ENCODE measurements around the gene PARVA.
A peak's percentile ranks its signal among the peaks of the same experiment; 100 is the strongest.

PARVA gene

DNA sequence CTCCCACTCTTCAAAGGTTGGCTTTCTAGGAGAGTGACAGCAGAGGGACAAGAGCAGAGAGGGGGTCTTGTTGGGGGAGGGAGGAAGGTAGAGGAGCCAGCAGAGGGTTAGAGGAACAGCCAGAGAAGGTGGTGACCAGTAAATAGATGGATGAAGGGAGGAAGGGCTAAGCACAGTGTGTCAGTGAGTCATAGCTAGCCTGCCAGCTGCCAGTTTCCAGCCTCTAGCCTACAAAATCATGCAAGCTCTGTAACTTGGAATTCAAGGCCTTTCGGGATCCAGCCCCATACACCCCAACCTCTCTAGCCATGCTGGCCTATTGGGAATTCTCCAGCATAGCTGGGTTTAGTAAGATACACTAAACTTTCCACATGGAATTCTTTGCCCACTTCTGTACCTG, 149.4 kb downstream of the PARVA start:
- peak; percentile 67 for DNase-seq (ENCODE audit: low read depth)

DNA sequence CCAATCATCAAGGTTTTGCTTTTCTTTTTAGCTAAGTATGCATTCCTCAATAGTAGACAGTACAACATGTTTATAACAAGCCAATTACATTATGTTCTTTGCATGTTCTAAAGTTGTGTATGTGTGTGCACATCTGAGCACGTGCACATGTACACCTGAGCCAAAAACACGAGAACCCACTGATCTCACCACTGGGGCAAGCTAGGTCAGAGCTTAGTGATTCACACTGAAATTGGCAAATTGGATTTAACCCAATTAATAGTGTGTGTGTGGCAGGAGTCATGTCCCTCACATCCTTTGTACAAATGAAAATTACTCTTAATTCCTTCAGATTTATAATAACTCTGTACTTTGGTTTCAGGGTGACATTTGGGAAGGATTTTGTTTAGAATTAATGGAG, 151.1 kb downstream of the PARVA start:
- no peak for DNase-seq (ENCODE audit: low read depth)

DNA sequence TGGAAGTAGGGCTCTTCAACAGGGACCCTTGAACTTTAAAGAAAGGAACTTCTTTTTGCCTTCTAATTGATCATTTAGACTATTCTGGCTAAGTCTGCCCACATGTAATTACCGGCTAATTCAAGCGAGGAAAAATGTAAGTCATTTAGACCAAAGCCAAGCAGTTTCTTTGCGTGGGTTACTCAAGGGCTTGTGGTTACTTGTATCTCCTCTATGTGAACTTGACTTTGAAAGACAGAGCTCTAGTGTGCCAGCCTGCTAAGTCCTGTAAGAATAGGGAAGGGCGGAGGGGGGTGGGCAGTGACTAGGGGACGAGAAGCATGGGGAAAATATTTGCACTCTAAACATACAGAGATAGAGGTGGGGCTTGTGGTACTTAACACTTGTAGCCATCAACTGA, 151.7 kb downstream of the PARVA start:
- no peak for DNase-seq (ENCODE audit: low read depth)

DNA sequence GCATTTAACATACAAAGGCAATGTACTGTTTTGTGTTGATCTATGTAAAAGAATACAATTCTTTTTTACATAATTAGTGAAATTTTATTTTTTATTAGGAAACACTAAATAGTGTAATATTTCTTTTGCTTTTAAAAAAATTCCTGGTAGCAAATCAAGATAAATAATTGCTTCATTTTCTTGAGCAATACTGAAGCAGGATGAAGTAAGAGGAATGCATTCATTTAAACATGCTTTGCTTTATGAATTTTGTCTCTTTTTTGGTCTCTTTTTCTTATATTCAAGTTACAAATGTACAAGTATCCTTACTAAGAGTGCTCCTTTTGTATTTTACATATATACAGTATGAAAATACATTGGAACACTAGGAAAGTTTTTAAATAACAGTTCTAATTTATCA, 152.4 kb downstream of the PARVA start:
- no peak for DNase-seq (ENCODE audit: low read depth)

DNA sequence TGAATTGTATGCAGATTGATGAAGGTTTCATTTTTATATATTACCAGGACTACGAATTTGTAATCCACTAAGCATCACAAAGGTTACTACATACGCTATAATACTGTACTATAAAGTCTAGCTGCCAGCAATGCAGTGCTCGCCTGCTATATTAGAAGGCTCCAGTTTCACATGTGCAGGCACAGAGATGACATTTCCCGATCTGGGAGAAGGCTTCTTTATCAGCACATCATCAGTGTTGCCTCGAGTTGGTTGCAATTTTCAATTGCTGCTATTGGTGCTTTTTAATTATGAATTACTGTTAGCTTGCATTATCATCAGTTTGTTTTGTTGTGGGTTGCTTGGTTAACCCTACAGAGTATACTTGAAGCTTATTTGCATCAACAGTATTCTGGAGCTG, 153.6 kb downstream of the PARVA start:
- no peak for DNase-seq (ENCODE audit: low read depth)

DNA sequence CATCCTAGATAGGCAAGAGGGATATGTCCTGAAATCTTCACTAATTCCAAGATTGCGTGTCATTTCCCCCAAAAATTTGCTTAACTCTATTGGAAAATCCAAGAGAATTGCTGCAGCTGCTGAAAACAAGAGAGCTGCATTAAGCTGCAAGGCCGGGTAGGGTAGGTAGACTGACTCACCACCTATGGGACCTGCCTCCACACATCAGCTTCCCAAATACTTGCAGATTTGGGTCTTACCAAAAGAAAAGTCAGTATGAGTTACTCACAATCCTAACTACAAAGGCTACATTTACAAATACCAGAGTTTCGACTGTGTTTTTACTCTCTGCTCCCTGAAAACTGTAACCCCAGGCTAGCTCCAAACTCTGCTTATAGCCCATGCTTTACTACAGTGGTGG, 154.3 kb downstream of the PARVA start:
- no peak for DNase-seq (ENCODE audit: low read depth)

DNA sequence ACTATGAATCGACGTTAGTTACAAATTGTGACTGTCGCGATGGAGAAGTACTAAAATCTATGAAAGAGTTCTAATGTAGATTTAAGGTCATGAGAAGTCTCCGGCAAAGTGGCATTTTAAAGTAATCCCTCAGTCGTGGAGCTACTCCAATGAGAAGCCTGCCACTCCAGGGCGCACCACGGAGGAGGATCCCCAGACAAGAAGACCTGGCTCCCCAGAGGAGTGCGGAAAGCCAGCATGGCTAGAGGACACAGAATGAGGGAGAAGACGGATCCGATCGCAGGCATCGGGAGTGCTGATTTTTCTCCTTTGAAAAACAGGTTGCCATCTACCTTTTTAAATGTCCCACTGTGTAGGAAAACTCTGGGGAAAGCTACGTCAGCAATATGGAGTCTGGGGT, 155.2 kb downstream of the PARVA start:
- DNase-seq (ENCODE audit: low read depth) = no peak

DNA sequence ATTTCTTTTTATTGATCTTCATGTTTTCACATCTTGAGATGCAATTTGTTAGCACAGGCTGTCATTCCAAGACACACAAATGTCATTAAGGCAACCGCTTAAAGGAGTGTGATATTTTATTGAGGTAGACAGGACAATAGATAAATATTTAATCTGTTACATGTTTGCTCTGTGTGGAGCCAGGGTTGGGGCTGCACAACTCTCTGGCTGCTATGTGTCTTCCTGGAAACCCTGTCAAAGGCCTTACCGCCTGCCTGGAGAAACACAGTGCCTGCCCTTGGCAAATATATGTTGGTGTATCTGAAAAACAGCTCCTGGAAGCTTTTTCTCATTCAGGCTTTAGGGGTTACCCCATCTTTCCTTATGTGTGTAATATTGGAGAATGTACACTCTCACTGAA, 157.2 kb downstream of the PARVA start:
- DNase-seq (ENCODE audit: low read depth) = no peak

DNA sequence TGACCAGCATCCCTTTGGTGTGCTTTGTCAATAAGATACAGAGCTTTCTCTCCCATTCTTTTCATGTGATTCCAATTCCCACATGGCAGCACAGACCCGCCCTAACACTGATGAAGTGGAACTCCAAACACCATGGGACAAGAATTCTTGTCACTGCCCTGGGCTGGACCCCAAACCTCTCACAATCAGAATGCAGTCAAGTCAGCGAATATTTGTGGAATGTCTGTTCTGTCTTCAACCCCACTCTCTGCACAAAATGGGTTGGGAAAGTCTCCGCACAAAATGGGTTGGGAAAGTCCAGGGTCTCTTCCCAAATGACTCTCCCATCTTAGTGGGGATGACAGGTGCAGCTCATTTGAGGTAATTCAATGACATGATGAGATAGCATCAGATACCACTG, 157.9 kb downstream of the PARVA start:
- DNase-seq (ENCODE audit: low read depth) = no peak

DNA sequence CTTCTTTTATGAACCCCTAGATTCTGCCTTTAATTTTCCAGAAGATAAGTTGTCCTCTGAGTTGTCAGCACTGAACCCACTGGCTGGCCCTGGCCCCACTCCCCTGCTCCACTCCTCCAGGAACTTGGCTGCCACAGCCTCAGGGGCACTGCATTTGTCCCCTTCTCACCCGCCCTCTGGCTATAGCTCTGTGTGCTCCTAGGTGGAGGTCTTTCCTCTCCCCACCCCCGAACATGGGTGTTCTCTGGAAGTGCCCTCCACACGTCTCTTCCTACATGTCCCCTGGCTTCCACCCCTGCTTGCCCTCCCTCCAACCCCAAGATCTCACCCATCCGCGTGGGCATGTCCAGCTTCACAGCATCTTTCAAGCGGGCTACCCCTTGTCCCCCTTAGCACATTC, 159.2 kb downstream of the PARVA start:
- no peak for DNase-seq (ENCODE audit: low read depth)

DNA sequence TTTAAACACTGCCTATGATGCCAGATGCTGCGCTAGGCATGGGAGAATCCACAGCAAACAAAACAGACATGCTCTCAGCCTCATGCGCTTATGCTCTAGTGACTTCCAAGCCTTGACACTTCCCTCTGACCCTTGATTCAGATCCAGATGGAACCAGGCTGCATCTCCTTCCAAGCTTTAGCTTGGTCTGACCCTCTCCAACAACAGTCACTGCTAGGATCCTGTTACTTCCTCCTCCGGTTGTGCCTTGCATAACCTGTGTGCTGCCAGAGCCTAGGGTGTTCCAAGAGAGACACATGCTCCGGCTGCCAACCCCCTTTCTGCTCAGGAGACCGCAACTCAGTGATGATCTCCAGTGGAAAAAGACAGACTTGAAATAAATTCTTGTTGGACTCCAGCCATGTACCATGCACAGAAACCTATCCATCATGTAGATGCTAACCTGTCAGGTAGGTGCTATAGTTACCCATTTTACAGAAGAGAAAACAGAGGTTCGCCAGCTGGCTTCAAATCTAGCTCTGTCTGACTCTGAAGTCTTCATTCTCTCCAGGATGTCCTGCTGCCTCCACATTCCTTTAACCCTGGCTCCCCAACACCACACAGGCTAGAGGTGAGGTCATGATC, 160.5 kb downstream of the PARVA start:
- DNase-seq (ENCODE audit: low read depth) = no peak

DNA sequence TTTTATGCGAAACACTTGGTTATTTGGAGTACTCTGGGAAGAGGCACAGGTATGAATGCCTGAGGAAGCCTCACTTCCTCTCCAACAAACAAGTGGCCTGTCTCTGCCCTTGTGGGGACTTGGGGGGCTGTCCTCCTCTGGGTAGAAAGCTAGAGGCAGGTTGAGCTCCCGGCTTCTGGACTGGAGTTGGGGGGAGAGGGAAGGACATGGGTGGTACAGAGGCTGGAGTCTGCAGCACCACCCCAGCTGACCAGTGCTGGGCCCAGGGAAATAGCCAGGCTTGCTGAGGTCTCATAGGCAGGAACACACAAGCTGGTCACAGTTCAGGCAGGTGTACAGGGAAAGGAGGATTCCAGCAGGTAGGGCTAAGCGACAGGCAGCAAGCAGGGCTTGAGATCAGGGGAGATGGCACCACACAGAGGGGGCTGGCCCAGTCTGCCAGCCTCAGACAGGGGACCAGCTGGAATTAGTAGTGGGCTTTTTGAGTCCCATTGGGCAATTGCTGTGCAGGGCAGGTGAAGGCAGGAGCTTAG, 161.6 kb downstream of the PARVA start:
- DNase-seq (ENCODE audit: low read depth) = no peak

DNA sequence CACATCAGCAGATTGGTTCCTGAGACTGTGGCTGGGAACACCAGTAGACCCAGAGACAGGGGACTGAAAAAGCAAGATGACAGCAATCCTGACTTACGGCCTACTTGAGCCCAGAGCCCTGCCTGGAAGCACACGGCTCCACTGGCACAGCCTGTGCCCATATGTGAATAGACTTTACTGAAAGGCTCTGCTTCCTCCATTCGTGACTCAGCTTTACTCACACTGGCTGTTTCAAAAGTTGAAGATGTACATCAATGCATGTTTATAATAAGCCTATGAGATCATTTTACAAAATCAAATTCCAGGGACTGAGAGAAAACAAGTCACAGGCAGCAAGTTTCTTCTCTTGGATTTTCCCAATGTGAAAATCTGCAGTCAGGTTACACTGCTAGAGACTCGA, 162.2 kb downstream of the PARVA start:
- DNase-seq (ENCODE audit: low read depth) = peak; percentile 97

DNA sequence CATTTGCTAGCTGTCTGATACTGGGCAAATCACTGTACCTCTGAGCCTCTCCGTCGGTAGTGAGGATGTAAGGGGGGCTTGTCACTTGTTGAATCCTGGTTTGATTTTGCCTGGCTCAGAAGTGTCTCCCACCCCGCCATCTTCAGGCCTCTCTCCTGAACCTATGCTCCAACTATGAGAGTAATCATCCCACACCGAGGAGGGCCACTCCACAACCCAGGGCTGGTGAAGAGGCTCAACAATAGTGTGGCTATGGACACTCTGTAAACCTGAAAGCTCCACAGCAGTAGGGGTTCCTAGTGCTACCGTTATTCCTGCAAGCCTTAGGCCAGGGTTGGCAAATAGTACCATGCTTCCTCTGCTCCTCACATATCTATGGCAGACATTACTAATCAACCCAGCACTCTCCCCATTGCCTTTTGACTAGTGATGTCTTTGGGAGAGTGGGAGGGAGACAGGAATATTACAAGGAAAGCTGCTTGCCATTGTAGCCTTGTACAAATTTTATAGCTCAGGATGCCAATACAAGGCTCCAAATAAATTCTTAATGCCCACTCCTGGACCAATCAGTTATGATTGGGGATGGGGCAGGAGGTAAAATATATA, 162.8 kb downstream of the PARVA start:
- peak; percentile 82 for DNase-seq (ENCODE audit: low read depth)

DNA sequence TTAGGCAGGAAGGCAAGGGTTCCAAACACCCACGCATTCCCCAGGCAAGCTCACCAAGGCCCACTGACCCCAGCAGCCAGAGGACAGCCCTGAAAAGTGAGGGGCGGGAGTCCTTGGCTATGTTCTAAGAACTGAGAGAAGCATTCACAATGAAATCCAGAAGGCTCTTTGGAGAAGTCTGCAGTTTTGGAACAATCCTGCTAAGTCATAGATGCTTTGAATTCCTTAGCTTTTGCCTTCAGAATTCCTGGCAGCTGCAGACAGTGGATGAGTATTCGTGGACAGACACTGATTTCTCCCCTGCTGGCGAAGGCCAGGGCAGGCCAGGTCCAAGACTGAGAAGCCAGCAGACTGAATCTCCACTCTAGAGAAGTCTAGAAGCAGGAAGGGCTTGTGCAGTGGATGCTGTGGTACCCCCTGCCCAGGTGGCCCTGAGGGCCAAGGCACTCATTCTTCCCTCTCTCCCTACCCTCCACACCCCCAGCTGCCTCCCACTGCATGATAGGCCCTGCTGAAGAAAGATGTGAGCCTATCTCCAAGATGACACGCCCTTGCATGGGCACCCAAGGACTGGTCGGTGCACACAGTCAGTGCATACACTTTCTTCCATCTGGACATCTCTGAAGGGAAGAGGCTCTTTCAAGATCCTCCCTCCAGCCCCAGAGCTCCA, 163.7 kb downstream of the PARVA start:
- peak; percentile 89 for DNase-seq (ENCODE audit: low read depth)

DNA sequence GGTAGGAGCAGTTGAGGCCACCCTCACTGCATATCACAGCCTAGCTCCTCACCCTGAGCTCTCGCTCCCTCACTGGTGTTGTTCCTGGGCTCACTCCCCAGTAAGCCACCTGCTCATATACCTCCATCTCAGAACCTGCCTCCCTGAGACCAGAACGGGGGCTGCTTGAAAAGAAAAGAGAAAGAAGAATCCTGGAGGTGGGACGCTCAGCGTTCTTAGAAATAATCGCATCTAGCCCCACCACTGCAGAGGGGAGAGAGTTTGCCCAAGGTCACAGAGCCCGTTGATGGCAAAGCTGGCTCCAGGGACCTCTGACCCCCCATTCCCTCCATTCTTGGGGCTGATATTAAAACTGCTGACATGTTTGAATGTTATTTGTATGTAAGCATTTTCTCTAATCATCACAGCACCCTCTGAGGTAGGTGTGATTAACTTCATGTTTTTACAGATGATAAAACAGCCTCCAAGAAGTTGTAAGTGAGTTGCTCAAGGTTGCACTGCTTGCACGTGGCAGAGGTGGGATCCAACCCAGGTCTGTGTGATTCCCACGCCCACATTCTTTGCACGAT, 164.3 kb downstream of the PARVA start:
- DNase-seq (ENCODE audit: low read depth) = no peak

DNA sequence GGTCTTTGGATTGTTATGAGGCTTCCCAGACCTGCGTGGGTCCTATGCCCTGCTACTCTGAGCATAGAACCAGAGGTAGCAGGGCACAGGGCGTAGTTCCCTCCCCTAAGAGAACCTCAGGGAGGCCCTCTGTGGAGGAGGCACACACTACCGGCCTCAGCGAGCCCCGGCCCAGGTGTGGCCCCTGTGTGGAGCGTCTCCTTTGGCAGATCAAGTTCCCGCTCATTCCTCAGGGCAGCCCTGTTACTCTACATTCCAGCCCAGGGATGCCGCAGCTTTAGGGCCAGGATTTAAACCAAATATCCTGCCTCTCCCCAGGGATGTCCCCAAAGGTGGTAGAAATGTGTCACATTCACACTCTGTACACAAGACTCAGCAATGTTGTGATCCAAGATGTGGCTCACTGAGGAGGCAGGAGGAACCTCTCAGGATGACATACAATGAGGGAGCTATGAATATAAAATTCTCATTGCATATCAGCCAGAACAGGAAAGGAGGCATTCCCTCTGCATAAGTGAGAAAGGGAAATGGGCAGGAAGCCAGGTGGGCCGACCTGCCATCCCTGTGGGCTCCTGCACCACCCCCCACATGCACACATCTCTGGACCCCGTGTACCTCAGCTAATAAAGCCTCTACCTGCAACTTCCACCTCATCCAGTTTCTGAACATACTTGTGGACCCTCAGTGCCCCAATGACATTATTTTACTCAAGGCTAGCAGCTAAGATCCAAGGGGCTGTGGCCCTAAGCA, 165.0 kb downstream of the PARVA start:
- DNase-seq (ENCODE audit: low read depth) = no peak

DNA sequence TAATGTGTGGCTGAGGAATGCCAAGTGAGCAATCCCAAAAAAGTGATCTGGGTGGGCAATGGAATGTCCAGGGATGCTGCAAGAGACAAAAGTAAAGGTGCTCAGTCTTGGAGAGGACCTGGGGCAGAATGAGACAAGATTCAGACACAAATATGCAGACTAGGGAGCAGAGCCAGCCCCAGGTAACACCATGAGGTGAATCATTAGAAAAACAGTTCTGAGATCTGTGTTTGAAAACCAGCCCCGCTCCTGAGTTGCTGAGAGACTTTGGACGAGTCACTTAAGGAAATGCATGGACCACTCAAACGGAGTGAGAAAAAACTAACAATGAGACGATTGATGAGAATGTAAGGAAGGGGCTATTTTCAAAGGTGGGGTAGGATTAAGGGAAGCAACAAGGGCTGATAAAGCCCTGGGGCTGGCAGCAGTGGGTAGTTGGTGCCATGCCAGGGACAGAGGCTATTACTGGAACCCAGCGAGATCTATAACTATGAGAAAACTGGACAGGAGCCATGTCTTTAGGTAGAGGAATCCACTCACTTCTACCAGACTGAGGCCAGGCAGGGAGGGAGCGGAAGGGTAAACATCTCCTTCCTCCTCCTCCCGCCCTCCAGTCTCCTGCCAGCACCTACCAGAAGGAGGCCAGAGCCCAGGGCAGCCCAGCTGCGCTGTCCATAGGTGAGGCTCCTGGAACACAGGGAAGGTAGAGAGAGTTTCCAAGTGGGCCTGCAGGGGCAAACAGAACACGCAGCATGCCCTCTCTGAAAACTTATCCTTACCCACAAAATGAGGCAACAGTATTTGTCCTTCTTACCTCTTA, 166.4 kb downstream of the PARVA start:
- DNase-seq (ENCODE audit: low read depth) = peak; percentile 52

DNA sequence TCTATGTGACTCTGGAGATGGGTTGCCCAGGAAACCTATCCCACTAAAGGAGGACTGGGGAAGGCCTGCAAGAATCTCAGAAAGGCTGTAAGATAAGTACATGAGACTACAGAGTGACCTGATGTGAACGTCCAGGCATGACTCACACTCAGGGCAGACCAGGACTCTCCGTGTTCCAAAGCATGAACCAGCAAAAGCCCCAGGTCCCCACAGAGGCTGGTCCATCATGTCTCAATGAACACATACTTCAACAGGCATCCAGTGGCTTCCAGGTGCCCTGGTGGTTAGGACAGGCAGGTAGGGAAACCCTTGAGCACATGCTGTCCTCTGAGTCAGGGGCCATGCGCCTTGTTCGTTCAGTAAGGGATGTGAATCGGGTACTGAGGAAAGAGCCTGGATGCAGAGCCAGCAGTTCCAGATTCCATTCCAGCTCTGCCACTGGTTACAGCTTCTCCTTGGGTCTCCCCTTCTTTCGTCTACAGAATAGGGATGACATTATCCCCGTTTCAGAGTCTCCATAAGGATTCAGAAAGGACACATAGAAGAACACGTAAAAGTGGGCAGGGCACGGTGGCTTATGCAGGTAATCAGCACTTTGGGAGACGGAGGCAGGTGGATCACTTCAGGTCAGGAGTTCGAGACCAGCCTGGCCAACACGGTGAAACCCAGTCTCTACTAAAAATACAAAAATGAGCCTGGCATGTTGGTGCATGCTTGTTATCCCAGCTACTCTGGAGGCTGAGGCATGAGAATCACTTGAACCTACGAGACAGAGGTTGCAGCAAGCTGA, 167.8 kb downstream of the PARVA start:
- peak; percentile 35 for DNase-seq (ENCODE audit: low read depth)

DNA sequence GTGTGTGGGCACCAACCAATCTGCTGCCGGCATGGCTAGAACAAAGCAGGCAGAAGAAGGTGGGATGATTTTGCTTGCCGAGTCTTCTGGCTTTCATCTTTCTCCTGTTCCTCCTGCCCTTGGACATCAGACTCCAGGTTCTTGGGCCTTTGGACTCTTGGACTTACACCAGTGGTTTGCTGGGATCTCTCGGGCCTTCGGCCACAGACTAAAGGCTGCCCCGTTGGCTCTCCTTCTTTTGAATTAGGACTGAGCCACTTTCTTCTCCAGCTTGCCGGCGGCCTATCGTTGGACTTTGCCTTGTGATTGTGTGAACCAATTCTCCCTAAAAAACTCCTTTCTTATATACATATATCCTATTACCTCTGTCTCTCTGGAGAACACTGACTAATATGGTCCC, 168.8 kb downstream of the PARVA start:
- no peak for DNase-seq (ENCODE audit: low read depth)

DNA sequence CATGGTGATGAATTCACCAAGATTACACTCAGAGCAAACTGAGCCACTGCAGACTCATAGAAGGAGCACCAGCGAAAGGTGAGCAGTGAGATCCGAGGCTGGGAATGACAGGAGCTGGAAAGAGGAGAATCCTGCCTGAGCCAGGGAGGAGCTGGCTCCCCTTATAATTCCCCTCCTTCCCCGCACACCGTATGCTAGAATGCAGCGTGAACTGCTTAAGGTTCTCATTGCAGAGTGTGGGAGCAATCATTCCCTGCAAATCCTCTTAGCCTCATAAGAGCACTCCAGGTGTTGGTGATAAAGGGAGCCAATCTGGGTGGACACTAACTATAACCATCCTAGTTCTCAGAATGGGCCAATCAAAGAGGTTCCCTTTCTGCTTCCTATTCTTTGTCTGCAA, 169.3 kb downstream of the PARVA start:
- no peak for DNase-seq (ENCODE audit: low read depth)

Data from ELR (cell line).